Activated T-helper 2 cell treated with anti-CD3 and anti-CD28 coated beads, Interferon-gamma antibody, Interleukin-2, Interleukin-4, amounts not matched to agents 10 μg/mL and 5 μg/mL and 100 μg/mL, durations not matched to agents 14 hours and 24 hours and 36 hours (primary cell): Measurements from ENCODE around the gene SYT12. TPM values are rescaled to one million over a fixed set of nuclear protein-coding genes. Genes with fewer than 3 reads are reported as not detected.

Source experiments
- DNase-seq: peaks from one replicate; pipeline ENCODE4 v3.0.0; 2021; ENCODE audit warnings: low spot score
- H3K27ac Mint-ChIP-seq: one replicate; pipeline ENCODE4 v1.8.0; 2021; ENCODE audit warnings: mixed read lengths
- H3K27me3 Mint-ChIP-seq: one replicate; pipeline ENCODE4 v1.8.0; 2021; ENCODE audit warnings: low read depth, mixed read lengths
- H3K36me3 Mint-ChIP-seq: one replicate; pipeline ENCODE4 v1.8.0; 2021; ENCODE audit warnings: low read depth, mixed read lengths
- H3K4me1 Mint-ChIP-seq: one replicate; pipeline ENCODE4 v1.8.0; 2021; ENCODE audit warnings: low read depth, mixed read lengths
- H3K4me3 Mint-ChIP-seq: one replicate; pipeline ENCODE4 v1.8.0; 2021; ENCODE audit warnings: low read depth, mild to moderate bottlenecking, moderate library complexity, mixed read lengths
- H3K9me3 Mint-ChIP-seq: one replicate; pipeline ENCODE4 v1.8.0; 2021; ENCODE audit warnings: mixed read lengths
- intact Hi-C: fragments of 100-400 bp; cut with micrococcal nuclease; formaldehyde crosslinking; loops from one replicate; pipeline ENCODE4 v1.15.1; 2023
- total RNA-seq: library from RNA; stranded (reverse); gene quantifications from 2 replicates; pipeline ENCODE4 v1.2.3, GENCODE V29; 2022

SYT12 gene
- total RNA-seq, result not detected in 2 replicates

- H3K27ac Mint-ChIP-seq, result no peak within 1 kb of the TSS
- no peak for DNase-seq
- no peaks in the 10 kb centered on the region for H3K36me3 Mint-ChIP-seq
- peak within 1 kb of the TSS; percentile 51 for H3K4me3 Mint-ChIP-seq
- peaks cover 56% of the 10 kb centered on the region for H3K27me3 Mint-ChIP-seq
- peaks cover 15% of the 10 kb centered on the region for H3K4me1 Mint-ChIP-seq
- intact Hi-C loops, result no loop called here
- H3K9me3 Mint-ChIP-seq, result no peaks in the 10 kb centered on the region
Measured at GRCh38 chr11:67022961-67023956, at the start of gene SYT12. Gene SYT12, plus strand, starts transcription at chr11:67023134. Its CDS starts 7,011 bp downstream, at chr11:67030145.

- Mint-ChIP-seq H3K9me3 (no peaks in the 10 kb centered on the region), H3K27me3 (peaks cover 1% of the 10 kb centered on the region), H3K36me3 (no peaks in the 10 kb centered on the region), H3K4me3 (no peak overlapping the region), H3K4me1 (peaks cover 14% of the 10 kb centered on the region), H3K27ac (no peak overlapping the region)
- intact Hi-C loops, result loop anchor here (10.0 kb wide), 1 partner anchor 79 kb away; no protein-coding TSS in a partner anchor
- no peak for DNase-seq
Measured at GRCh38 chr11:66973956-66974580, 48.9 kb upstream of the SYT12 start.

GRCh38 chr11:66974724-66975404 is 48.1 kb upstream of the SYT12 start, which contains the start of gene C11orf86:
Gene C11orf86, plus strand, starts transcription at chr11:66975304. Its CDS starts 59 bp downstream, at chr11:66975363.
- intact Hi-C loops, result loop anchor here (10.0 kb wide), 1 partner anchor 80 kb away; no protein-coding TSS in a partner anchor
- peaks cover 14% of the 10 kb centered on the region for H3K4me1 Mint-ChIP-seq
- H3K36me3 Mint-ChIP-seq, result no peaks in the 10 kb centered on the region

GRCh38 chr11:66975405-66976027 is 47.4 kb upstream of the SYT12 start:
- Mint-ChIP-seq H3K9me3 (no peaks in the 10 kb centered on the region), H3K27ac (no peak overlapping the region), H3K36me3 (no peaks in the 10 kb centered on the region), H3K27me3 (peaks cover 1% of the 10 kb centered on the region), H3K4me1 (peaks cover 10% of the 10 kb centered on the region), H3K4me3 (no peak overlapping the region)
- intact Hi-C loops, result loop anchor here (10.0 kb wide), 1 partner anchor 81 kb away; no protein-coding TSS in a partner anchor
- DNase-seq, result no peak

More at GRCh38 chr11:66974724-66975404, 48.1 kb upstream of the SYT12 start, which contains the start of gene C11orf86:
- Mint-ChIP-seq H3K4me3 (no peak within 1 kb of the TSS), H3K27me3 (peaks cover 1% of the 10 kb centered on the region), H3K27ac (no peak within 1 kb of the TSS), H3K9me3 (no peaks in the 10 kb centered on the region)
- no peak for DNase-seq

- peaks cover 4% of the 10 kb centered on the region for H3K4me1 Mint-ChIP-seq
- DNase-seq, result no peak
- intact Hi-C loops, result loop anchor here (10.0 kb wide), 1 partner anchor 81 kb away; no protein-coding TSS in a partner anchor
- peaks cover 1% of the 10 kb centered on the region for H3K27me3 Mint-ChIP-seq
- H3K9me3 Mint-ChIP-seq, result no peaks in the 10 kb centered on the region
- H3K4me3 Mint-ChIP-seq, result no peak overlapping the region
- no peak overlapping the region for H3K27ac Mint-ChIP-seq
- no peaks in the 10 kb centered on the region for H3K36me3 Mint-ChIP-seq
Measured at GRCh38 chr11:66976028-66976467, 46.9 kb upstream of the SYT12 start.

- Mint-ChIP-seq H3K9me3 (no peaks in the 10 kb centered on the region), H3K4me1 (no peaks in the 10 kb centered on the region), H3K36me3 (no peaks in the 10 kb centered on the region), H3K4me3 (no peak overlapping the region), H3K27ac (no peak overlapping the region), H3K27me3 (peaks cover 1% of the 10 kb centered on the region)
- DNase-seq, result no peak
- intact Hi-C loops, result loop anchor here (10.0 kb wide), 1 partner anchor 82 kb away; no protein-coding TSS in a partner anchor
Measured at GRCh38 chr11:66976925-66977324, 46.0 kb upstream of the SYT12 start.

GRCh38 chr11:66978229-66978628 is 44.7 kb upstream of the SYT12 start:
- DNase-seq, result no peak
- Mint-ChIP-seq H3K27ac (no peak overlapping the region), H3K27me3 (peaks cover 5% of the 10 kb centered on the region), H3K4me3 (no peak overlapping the region), H3K36me3 (no peaks in the 10 kb centered on the region), H3K9me3 (no peaks in the 10 kb centered on the region), H3K4me1 (no peaks in the 10 kb centered on the region)
- intact Hi-C loops, result loop anchor here (10.0 kb wide), 1 partner anchor 83 kb away; no protein-coding TSS in a partner anchor

- Mint-ChIP-seq H3K36me3 (no peaks in the 10 kb centered on the region), H3K27me3 (peaks cover 5% of the 10 kb centered on the region), H3K4me3 (no peak overlapping the region), H3K27ac (no peak overlapping the region), H3K9me3 (no peaks in the 10 kb centered on the region), H3K4me1 (no peaks in the 10 kb centered on the region)
- intact Hi-C loops, result loop anchor here (10.0 kb wide), 1 partner anchor 84 kb away; no protein-coding TSS in a partner anchor
- no peak for DNase-seq
Measured at GRCh38 chr11:66978717-66979116, 44.2 kb upstream of the SYT12 start.

- Mint-ChIP-seq H3K4me1 (no peaks in the 10 kb centered on the region), H3K36me3 (no peaks in the 10 kb centered on the region), H3K27ac (no peak overlapping the region), H3K9me3 (no peaks in the 10 kb centered on the region), H3K27me3 (peaks cover 4% of the 10 kb centered on the region), H3K4me3 (no peak overlapping the region)
- intact Hi-C loops, result loop anchor here (10.0 kb wide), 1 partner anchor 85 kb away; no protein-coding TSS in a partner anchor
- no peak for DNase-seq
Measured at GRCh38 chr11:66979336-66979980, 43.5 kb upstream of the SYT12 start.

GRCh38 chr11:66981976-66982578 is 40.9 kb upstream of the SYT12 start:
- Mint-ChIP-seq H3K4me1 (no peaks in the 10 kb centered on the region), H3K36me3 (no peaks in the 10 kb centered on the region), H3K27ac (no peak overlapping the region), H3K9me3 (no peaks in the 10 kb centered on the region), H3K27me3 (peaks cover 4% of the 10 kb centered on the region), H3K4me3 (no peak overlapping the region)
- no peak for DNase-seq
- intact Hi-C loops, result no loop called here

- H3K4me3 Mint-ChIP-seq, result no peak overlapping the region
- H3K9me3 Mint-ChIP-seq, result no peaks in the 10 kb centered on the region
- no peaks in the 10 kb centered on the region for H3K36me3 Mint-ChIP-seq
- DNase-seq, result no peak
- intact Hi-C loops, result no loop called here
- no peak overlapping the region for H3K27ac Mint-ChIP-seq
- no peaks in the 10 kb centered on the region for H3K4me1 Mint-ChIP-seq
- peaks cover 4% of the 10 kb centered on the region for H3K27me3 Mint-ChIP-seq
Measured at GRCh38 chr11:66983275-66983924, 39.5 kb upstream of the SYT12 start.
